DOHH2 (cell line): ENCODE data around the gene CNEP1R1.

Source experiments
- EZH2phosphoT487 ChIP-seq: fragments of 200-600 bp; sonication (generic); IDR thresholded peaks from 2 replicates; pipeline ENCODE4 v1.6.1; 2017; ENCODE audit warnings: borderline replicate concordance, mild to moderate bottlenecking, antibody characterized with exemption, low read length, moderate library complexity, mixed read lengths
- TF ChIP-seq, protein P1 (sequence below): fragments of 200-600 bp; sonication (generic); IDR thresholded peaks from one replicate; pipeline ENCODE4 v1.5.1; 2014; ENCODE audit warnings: antibody characterized with exemption, mild to moderate bottlenecking, low read depth, low read length; ENCODE audit not compliant: poor library complexity, severe bottlenecking

- TF ChIP-seq, protein P1, sequence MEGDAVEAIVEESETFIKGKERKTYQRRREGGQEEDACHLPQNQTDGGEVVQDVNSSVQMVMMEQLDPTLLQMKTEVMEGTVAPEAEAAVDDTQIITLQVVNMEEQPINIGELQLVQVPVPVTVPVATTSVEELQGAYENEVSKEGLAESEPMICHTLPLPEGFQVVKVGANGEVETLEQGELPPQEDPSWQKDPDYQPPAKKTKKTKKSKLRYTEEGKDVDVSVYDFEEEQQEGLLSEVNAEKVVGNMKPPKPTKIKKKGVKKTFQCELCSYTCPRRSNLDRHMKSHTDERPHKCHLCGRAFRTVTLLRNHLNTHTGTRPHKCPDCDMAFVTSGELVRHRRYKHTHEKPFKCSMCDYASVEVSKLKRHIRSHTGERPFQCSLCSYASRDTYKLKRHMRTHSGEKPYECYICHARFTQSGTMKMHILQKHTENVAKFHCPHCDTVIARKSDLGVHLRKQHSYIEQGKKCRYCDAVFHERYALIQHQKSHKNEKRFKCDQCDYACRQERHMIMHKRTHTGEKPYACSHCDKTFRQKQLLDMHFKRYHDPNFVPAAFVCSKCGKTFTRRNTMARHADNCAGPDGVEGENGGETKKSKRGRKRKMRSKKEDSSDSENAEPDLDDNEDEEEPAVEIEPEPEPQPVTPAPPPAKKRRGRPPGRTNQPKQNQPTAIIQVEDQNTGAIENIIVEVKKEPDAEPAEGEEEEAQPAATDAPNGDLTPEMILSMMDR: no peak
- no peak for TF ChIP-seq EZH2phosphoT487
Measured at GRCh38 chr16:49986351-49987124, 38.5 kb upstream of the CNEP1R1 start.
